ENCODE data around the gene CACNG6. TPM values are rescaled to one million over a fixed set of nuclear protein-coding genes. Genes with fewer than 3 reads are reported as not detected.

Gene CACNG6
- total RNA-seq = 1 to 10 TPM in 1 of 4 donors, not detected in 3; 1.4 TPM

- peak within 1 kb of the TSS in 3 of 4 donors; percentile 9 to 57 (median 44) for H3K4me3 ChIP-seq
- H3K4me1 ChIP-seq = peaks cover 3 to 13% (median 5%) of the 10 kb centered on the region in 3 donors
- H3K27ac ChIP-seq = no peak within 1 kb of the TSS
- H3K36me3 ChIP-seq = no peaks in the 10 kb centered on the region
- no peak for DNase-seq
- H3K9me3 ChIP-seq = no peaks in the 10 kb centered on the region
- intact Hi-C loops (cut with DNase I) = no loop called here
- H3K27me3 ChIP-seq = peaks cover 0 to 78% (median 9%) of the 10 kb centered on the region in 4 donors
- TF ChIP-seq CTCF (IDR thresholded peaks at IDR 0.05) (no peak), POLR2A (IDR thresholded peaks at IDR 0.05) (no peak)
- 0 to 36% methylated on average over 2 to 5 of the region's 66 CpGs for WGBS, 2 donors
Measured at GRCh38 chr19:53991224-53992113, at the start of gene CACNG6. Gene CACNG6, plus strand, starts transcription at chr19:53991637. Its CDS starts 1,241 bp downstream, at chr19:53992878.

- TF ChIP-seq CTCF (IDR thresholded peaks at IDR 0.05) (no peak), POLR2A (IDR thresholded peaks at IDR 0.05) (no peak)
- no peak overlapping the region for H3K4me3 ChIP-seq
- H3K9me3 ChIP-seq = peaks cover 0 to 8% (median 0%) of the 10 kb centered on the region in 3 donors
- no peak for DNase-seq
- H3K27me3 ChIP-seq = peaks cover 0 to 83% (median 13%) of the 10 kb centered on the region in 4 donors
- intact Hi-C loops (cut with DNase I) = no loop called here
- 9 to 23% methylated on average over 34 to 35 of the region's 55 CpGs for WGBS, 2 donors
- no peaks in the 10 kb centered on the region for H3K36me3 ChIP-seq
- no peak overlapping the region for H3K27ac ChIP-seq
- no peaks in the 10 kb centered on the region for H3K4me1 ChIP-seq
Measured at GRCh38 chr19:53942001-53942786, 49.2 kb upstream of the CACNG6 start.

- Histone ChIP-seq H3K27me3 (peaks cover 0 to 81% (median 13%) of the 10 kb centered on the region in 4 donors), H3K9me3 (peaks cover 0 to 8% (median 0%) of the 10 kb centered on the region in 3 donors), H3K36me3 (no peaks in the 10 kb centered on the region), H3K27ac (no peak overlapping the region), H3K4me3 (no peak overlapping the region), H3K4me1 (no peaks in the 10 kb centered on the region)
- WGBS, 2 donors = 76 to 84% methylated on average over 4 of the region's 4 CpGs
- no peak for TF ChIP-seq POLR2A (IDR thresholded peaks at IDR 0.05)
- no peak for TF ChIP-seq CTCF (IDR thresholded peaks at IDR 0.05)
- DNase-seq = no peak
- intact Hi-C loops (cut with DNase I) = no loop called here
Measured at GRCh38 chr19:53944416-53944815, 47.0 kb upstream of the CACNG6 start.

GRCh38 chr19:53944933-53945332 is 46.5 kb upstream of the CACNG6 start:
- H3K4me1 ChIP-seq = no peaks in the 10 kb centered on the region
- H3K9me3 ChIP-seq = peaks cover 0 to 8% (median 0%) of the 10 kb centered on the region in 3 donors
- peaks cover 0 to 77% (median 13%) of the 10 kb centered on the region in 4 donors for H3K27me3 ChIP-seq
- DNase-seq = no peak
- H3K4me3 ChIP-seq = no peak overlapping the region
- no peaks in the 10 kb centered on the region for H3K36me3 ChIP-seq
- intact Hi-C loops (cut with DNase I) = no loop called here
- TF ChIP-seq POLR2A (IDR thresholded peaks at IDR 0.05) (no peak), CTCF (IDR thresholded peaks at IDR 0.05) (no peak)
- WGBS, 2 donors = 79 to 94% methylated on average over 2 to 4 of the region's 4 CpGs
- H3K27ac ChIP-seq = no peak overlapping the region
